GM19467 (cell line): ENCODE measurements around the gene PRDM13.
A peak's percentile ranks its signal among the peaks of the same experiment; 100 is the strongest.
"Not testable (repeated sequence)": the region's sequence is repeated elsewhere in the genome, so short reads cannot be mapped to it uniquely, and the experiment has no call there.

Source experiments
- ATAC-seq: cut with Tn5 transposase; IDR thresholded peaks from one replicate; pipeline ENCODE4 v1.9.1; 2021; ENCODE audit warnings: mild to moderate bottlenecking, moderate library complexity; ENCODE audit not compliant: unreplicated experiment

PRDM13 gene

DNA sequence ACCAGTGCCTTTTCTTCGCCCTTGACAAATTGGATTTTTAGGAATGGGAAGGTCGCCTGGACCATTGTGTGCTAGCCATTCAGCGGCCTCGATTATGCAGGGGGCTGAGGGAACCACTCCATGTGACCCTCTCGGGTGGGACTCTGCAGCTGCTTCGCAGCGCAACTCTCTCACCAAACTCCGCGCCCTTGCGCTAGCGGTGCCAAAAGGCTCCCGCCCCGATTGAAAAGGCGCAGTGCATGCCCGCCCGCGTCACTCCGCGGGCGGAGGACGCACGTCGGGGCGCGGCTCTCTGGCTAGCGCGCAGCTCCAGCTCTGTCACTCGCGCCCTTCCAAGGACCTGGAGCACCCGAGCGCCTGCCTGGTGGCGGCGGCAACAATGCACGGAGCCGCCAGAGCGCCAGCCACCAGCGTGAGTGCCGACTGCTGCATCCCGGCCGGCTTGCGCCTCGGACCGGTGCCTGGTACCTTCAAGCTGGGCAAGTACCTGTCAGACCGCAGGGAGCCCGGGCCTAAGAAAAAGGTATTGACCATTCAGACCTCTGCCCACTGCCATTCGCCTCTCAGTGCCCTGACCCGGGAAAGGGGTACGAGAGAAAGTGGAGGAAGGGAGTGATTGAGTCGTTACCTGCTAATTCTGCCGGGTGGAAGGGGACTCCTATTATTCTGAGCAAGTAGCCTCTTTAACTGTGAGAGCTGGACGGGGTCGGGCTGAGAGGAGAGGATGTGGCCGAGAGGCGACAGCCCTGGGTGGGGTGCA is at the start of gene PRDM13:
Gene PRDM13 (plus strand): TSS at position 178 of the 760 bp plus-strand sequence. CDS start 202 bp downstream, at position 380.
- ATAC-seq: no peak

DNA sequence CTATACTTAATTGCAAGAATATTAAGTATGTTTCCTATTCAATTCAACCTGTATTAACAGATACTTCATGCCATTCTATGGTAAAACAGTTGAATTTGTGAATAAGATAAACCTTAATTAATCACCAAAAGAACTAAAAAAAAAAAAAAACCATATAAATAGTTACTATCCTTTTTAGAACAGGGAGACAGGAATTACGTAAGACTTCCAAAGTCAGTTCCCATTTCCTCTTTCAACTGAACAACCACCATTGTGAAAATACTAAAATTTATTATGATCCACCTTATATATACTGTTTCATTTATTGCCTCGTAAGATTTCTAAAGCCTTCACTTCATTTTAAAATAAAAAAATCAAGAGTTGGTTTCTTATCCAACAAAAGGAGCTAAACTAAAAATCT is 47.6 kb upstream of the PRDM13 start:
- no peak for ATAC-seq

DNA sequence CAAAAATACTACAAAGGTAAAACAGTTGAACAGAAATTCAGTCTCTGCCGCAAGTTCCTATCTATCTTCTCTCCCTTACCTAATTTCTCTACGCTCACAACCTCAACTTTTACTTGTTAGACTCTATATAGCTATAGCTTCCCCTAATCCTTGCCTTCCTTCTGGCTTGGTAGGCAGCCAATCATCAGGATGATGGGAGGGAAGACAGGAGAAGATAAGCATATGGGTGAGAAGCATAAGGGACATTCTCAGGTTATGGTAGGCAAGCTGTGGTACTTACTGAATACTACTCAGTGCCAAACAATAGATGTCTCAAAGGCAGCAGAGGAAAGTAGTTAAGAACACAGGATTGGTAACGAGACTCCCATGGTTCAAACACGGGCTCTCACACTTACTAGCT is 46.0 kb upstream of the PRDM13 start:
- no peak for ATAC-seq

DNA sequence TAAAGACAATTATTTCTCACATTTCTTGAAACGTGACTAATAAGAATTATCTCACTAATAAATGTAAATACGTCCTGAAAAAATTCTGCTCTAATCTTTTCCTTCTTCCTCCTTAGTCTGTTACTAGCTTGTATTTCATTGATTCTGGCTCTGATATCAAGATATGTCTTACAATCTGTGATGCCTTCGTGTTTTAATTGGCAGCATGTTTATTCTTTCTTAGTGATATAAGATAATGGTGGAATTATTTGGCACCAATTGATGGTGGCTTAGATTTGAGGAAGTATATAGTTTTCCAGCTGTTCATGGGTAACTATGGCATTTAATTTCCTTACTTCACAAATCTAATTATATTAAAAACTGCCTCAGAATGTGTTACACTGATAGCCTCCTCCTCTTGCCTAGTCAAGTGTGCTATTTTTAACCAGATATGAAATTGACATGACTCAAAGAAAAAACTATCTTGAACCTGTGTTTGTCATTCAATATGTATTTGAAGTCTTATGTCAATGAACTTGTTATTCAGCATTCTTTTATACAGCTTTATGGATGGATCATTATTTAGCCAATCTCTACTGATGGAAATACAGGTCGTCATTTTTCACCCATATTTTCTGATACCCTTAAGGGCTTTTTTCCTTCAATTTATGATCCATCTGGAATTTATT is 43.4 kb upstream of the PRDM13 start:
- no peak for ATAC-seq

DNA sequence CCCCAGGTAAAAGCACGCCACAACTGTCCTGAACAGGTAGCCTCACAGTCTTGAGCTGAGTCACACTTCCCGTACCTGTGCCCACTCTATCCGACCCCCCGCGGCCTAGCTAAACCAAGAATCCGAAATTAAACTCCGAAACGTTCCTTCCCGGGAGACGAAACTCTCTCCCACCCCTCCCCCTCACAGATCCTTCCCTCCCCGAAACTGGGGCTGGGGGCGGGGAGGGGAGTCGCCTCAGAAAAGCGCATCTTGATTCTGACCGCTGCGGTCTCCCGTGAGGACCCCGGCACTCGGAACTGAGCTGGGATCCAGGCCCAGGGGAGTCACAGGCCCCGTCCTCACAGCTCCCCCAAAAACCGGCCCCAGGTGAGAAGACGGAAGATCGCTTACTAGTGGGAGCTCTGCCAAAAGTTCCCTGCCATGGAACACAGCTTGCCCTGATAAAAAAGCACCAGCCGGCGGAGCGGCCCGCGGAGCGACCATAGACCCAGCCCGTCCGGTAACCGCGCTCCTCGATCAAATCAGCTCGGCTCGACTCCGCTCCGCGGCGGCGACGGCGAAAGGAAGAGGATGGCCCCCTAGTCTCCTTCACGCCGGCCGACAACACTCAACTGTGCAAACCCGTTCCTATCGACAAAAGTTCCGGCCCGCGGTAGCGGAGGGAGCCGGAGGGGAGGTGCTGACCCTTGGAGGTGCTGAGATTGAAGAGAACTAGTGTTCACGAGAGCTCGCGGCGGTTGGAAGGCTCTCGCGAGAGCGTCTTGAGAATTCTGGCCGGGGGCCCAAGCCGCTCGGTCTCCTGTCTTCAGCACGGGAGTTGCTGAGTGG is 38.3 kb upstream of the PRDM13 start, which contains the start of gene CCNC:
Gene CCNC (minus strand): TSS at position 558 of the 831 bp plus-strand sequence. CDS start 133 bp downstream, at position 425.
- peak; percentile 98 for ATAC-seq

DNA sequence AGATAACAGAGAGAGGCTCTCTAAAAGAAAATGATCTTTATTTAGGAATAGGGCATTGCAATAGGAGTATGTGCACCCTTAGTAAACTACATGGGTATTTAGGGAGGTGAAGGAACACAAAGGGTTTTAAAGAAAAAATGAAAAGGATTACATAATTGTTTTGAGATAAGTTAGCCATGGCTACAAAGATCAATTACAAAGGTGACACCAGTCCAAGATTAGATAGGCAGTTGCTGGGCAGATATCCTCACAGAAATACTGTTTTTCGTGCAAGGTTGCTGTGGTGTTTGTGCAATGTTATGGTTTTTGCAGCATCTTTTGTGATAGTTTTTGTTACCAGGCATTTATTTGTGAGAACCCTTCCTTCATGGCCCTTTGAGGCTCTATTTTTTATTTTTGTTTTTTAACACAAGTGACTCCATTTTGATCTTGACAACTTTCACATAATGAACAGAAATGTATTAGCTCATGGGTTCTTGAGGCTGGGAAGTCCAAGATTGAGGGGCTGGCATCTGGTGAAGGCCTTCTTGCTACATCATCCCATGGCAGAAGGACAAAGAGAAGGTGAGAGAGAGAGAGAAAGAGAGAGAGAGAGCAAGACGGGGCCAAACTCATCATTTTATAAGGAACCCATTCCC is 32.5 kb upstream of the PRDM13 start:
- ATAC-seq: no peak

DNA sequence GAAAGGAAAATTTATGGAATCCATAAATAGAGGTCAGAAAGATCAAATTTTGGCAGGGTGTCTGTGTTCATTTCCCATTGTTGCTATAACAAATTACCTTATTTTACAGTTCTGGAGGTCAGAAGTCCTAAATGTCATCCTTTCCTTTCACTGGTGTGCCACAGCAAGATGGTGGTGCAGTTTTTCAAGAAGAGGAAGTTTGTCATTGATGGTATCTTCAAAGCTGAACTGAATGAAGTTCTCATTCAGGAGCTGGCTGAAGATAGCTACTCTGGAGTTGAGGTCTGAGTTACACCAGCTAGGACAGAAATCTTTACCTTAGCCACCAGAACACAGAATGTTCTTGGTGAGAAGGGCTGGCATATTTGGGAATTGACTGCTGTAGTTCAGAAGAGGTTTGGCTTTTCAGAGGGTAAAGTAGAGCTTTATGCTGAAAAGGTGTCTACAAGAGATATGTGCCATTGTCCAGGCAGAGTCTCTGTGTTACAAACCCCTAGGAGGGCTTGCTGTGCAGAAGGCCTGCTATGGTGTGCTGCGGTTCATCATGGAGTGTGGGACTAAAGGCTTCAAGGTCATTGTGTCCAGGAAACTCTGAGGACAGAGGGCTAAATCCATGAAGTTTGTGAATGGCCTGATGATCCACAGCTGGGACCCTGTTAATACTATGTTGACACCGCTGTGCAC is 30.9 kb upstream of the PRDM13 start:
- ATAC-seq: no peak

DNA sequence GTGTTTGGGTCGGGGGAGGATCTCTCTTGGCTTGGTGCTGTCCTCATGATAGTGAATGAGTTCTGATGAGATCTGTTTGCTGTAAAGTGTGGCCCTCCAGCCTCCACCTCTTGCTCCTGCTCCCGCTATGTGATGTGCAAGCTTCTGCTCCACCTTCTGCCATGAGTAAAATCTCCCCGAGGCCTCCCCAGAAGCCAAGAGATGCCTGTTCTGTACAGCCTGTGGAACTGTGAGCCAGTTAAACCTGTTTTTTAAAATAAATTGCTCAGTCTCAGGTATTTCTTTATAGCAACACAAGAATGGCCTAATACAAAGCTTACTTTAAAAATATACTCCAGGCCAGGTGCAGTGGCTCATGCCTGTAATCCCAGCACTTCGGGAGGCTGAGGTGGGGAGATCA is 26.9 kb upstream of the PRDM13 start:
- ATAC-seq: no peak

DNA sequence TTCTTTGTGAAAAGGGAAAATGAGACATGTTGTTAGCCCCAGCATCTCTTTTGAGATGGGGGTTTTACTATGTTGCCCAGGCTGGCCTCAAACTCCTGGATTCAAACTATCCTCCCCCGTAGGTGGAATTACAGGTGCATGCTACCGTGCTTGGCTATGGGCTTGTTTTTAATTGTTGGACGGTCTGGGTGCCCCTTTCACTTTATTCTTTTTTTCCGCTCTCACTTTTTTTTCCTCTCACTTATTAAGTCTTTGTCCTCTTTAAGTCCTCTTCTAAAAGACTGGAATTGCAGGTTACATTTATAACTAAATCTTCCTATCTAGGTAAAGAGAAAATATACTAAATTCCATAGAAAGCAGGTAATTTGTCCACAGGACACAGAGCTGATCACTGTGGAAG is 18.8 kb upstream of the PRDM13 start:
- ATAC-seq: no peak

DNA sequence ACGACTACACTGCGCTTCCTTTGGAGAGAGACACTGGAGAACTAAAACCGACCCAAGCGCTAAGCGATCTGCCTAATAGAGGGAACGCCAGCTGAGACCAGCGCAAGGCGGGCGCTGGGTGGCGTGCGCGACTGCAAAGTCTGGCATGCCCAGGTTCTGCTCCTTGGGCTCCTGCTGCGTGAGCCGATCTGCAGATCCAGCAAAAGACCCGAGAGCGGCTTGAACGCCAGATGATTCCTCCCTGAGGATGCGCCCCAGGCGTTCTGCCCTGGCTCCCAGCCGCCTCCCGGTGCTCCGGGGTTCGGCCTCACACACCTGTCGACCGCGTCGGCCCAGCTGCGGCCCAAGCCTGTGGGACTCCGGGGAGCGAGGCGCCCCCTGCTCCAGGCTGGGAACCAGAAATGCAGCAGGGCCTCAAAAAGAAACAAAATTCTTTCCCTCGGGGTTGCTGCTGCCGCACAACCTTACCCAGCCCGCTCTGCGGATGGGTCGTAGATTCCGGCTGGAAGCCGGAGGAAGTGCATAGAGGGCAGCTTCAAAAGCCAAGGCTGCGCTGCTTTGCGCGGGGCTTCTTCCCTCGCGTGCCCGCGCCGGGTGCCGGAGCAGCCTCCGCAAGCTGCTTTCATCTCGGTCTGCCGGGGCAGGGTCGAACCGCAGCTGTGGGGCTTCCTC is 17.9 kb upstream of the PRDM13 start:
- peak; percentile 94 for ATAC-seq

DNA sequence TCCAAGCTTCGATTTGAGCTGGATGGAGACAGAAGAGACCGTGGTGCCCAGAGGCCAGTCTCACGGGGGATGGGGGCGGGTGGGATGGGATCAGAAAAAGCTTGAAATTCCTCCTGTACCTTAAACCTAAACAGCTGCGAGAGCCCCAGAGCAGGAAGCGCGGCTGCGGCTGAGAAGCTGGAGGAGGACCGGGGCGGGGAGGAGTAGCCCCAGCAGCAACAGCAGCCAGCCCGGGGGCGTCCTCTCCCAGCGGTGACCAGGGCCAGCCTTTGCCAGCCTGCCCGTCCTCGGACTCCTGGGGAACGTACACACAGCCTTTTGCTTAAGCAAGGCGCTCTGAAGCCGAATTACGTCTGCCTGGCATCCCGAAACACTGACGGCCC is 17.4 kb upstream of the PRDM13 start:
- ATAC-seq: peak; percentile 10

DNA sequence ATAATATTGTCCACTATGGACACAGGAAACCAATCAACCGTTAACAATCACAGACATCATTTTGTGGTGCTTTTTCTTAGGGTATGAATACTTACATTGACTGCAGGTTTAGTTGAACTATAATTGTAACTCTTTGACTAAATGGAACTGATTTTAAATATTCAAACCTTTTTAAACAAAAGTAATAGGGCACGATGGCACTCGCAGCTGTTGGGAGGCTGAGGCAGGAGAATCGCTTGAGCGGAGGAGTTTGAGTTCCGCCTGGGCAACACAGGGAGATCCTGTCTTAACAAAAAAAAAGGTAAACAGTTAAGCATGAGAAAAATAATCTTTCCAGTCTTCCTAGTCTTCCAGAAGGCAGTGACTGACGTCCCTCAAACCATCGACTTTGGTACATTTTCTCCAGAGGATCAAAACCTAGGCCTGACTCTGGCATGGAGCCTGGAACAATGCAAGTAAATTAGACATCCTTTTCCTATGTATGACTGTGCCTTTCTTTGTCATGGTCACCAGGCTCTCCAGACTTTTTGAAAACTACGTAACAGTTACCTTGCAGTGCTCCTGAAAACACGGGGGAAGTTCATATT is 16.6 kb upstream of the PRDM13 start:
- no peak for ATAC-seq

DNA sequence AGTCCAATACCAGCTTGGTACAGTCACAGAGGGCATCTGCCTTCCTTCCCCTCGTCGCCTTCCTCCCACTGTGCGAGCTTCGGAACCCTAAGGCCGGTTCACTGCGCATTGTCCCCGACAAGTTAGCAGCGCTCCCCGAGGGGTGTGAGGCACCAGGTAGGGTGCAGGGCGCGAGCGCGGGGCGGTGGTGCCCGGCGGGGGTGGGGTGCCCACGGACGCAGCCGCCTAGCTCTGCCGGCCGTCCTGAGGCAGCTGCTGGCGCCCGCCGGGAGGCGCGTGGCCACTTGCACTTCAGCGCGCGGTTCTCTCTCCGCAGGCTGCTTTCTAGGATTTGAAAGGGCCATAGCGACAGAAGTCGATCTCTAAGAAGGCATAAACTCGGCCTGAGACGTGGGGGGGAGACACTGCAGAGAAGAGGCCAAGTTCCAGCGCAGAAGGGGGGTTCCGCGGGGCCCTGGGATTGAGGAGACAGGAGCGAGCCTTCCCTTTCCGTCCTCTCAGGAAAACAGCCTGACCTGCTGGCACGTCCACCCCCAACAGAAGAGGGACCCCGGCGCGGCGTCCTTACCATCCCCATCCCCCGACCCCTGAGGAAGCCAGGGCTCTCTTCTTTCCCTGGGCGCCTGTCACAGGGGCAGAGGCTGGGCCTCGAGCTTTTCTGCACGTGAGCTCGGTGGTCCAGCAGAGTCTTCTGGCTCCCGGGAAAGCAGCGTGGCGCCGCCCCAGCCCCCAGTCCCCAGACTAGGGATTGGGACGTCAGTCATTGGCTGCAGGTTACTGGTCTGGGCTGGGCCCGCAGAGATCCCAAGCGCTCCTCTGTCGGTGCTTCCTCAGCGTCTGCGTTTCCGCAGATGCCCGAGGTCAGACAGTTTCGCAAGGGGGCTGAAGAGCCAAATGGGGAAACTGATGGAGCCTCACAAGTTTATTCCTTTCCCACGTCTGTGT is 15.6 kb upstream of the PRDM13 start:
- no peak for ATAC-seq

DNA sequence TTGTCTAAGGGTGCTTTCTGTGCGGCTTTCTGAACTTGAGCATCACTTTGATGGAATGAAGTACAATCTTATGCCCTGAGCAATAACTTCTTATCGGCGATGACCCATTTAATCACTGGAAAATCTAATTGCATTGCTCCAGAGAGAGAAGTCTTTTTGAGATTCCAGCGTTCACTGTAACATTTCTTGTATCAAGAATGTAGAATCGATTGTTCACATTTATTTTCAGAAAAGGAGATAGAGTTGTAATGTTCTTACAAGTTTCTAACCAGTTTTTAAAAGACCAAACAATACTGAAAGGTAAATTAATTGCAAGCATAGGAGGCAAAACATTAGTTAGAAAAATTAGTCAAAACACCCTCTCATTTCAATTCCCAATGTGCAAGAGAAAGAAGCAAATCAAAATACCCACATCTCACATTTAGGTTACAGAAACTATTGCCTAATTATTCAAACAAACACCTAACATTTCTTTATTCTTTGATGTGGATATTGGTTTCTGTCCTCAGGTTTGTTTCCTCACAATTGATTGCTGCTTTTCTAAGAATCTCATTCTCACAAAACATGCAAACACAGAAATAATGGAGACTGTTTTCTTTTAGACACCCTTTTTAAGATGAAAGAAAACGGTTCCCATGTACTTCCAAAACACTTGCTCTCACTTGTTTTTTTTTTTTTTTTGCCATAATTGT is 14.8 kb upstream of the PRDM13 start:
- ATAC-seq: no peak

DNA sequence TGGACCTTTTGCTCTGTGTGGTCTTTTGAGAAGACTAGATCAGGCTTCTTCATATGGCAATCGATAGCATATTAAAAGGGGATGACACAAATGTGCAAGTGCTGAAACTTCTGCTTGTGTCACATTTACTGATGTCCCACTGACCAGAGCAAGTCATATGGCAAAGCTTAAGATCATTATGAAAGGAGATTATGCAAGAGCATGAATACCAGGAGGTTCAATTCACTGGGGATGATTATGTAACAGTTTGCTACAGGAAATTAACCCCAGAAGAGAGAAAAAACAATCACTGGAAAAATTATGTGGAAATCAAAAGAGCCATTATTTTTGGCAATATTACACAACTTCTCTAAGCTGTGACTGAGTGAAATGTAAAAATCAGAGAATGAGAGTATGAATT is 13.7 kb upstream of the PRDM13 start:
- no peak for ATAC-seq

DNA sequence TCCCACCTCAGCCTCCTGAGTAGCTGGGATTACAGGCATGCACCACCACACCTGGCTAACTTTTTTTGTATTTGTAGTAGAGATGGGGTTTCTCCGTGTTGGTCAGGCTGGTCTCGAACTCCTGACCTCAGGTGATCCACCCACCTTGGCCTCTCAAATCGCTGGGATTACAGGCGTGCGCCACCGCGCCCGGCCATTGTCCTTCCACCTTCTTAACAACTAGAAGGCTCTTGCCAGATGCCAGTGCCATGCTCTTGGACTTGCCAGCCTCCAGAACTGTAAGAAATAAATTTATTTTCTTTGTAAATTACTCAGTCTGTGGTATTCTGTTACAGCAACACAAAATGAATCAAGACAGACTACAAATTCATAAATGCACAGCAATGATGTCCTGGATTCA is 11.9 kb upstream of the PRDM13 start:
- not testable (repeated sequence) for ATAC-seq

DNA sequence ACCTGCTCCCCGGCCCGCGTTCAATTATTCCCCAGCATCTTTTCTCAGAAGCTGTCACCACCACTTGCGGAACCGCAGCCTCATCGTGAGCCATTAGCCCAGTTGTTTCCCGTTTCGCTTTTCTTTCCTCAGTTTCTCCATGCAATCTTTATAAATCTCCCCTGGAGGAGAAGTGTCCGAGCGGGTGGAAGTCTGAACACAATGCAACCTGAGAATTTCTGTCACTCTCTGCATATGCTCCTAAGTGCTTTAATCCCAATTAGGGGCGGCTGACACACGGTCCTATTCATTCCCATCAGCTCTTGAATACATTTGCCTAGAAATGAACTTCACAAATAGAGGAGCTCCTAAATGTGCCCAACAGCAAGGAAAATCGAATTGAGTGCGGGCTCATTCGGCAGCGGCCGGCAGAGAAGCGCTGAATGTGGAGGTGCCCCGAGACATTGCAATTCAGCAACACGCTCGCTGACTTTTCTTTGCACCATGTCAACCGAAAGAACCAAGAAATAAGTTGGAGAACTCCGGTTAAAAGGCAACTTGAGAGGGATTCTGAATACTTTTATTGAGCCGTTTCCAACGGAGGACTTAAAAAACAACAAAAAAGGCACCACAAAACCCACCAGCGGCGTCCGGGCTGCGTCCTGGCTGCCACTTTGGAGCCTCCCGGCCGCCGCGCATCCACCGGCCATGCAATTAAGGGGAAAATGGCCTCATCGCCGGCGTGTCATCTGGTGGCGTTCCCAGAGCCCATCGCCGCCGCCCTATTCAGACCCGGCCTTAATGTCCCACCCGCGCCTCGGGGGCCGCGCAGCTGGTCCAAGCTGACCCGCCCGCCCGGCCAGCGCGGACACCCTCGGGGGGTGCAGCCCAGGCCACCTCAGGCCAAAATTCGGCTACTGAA is 3.9 kb upstream of the PRDM13 start:
- ATAC-seq: no peak
